ENCODE measurements around the gene ERC1. TPM values are rescaled to one million over a fixed set of nuclear protein-coding genes. Genes with fewer than 3 reads are reported as not detected.

The ERC1 gene
- total and polyA plus RNA-seq, 9 of the 15 experiments (the other 6 are each of a cell fraction or from before 2014, with no cell fraction given), result 0.74 to 11.8 (median 4.8) TPM

DNA sequence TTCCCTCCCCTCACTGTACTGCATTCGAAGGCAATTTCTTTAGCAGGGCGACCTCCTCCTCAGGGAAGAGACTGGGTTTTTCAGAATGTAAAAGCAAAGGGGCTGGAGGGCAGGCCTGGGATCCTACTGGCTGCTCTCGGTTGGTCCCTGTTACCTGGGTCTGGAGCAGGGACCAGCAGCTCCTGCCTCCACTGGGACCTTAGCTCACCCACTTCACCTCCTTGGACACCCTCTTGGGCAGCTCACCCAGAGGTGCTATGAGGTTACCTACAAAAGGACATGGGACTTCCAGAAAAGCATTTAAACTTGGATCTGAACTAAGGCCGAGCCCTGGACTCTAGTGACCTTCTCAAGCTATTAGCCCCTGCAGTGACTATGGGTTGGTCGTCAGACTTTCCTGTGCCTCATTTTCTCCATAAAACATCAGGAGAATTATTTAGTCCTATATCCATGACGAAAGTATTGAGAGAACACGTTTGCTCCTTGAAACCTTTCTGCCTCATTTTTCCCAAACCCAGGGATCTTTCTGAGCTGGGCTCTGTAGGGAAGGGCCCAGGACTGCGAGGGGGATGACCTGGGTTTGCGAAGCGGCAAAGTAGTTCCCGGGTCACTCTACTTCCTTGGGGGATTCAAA, 538.3 kb downstream of the ERC1 start:
- FAIRE-seq (no peak), ATAC-seq (no peak), DNase-seq (ENCODE audit: extremely low read depth in 1 of 4, low spot score in 3 of 4) (no peak)
- Histone ChIP-seq H3K4me1 (replicated peaks in 1 of 2; ENCODE audit: control insufficient read depth in 2 of 2, insufficient read depth in 2 of 2, low read length in 2 of 2) (peaks cover 11 to 30% of the 10 kb centered on the region in 2 experiments), H3K36me3 (ENCODE audit: control insufficient read depth, insufficient read depth, low read length) (no peaks in the 10 kb centered on the region), H3K27me3 (ENCODE audit: control insufficient read depth in 2 of 2, insufficient read depth in 2 of 2, low read length in 2 of 2) (no peaks in the 10 kb centered on the region), H3K9me3 (replicated peaks; ENCODE audit: control insufficient read depth, insufficient read depth, low read depth, low read length) (no peaks in the 10 kb centered on the region), H3K27ac (ENCODE audit: extremely low read depth, low read depth, low read length) (no peak overlapping the region), H3K9ac (ENCODE audit: insufficient read depth in 1 of 2, low read depth in 2 of 2, low read length in 2 of 2) (no peak overlapping the region), H3K4me2 (ENCODE audit: insufficient read depth, low read length) (no peak overlapping the region), H3K9me1 (ENCODE audit: control insufficient read depth, insufficient read depth, low read length) (no peaks in the 10 kb centered on the region), H3K79me2 (ENCODE audit: control insufficient read depth, insufficient read depth, low read length) (peaks cover 15% of the 10 kb centered on the region; the same call in 2 of the 3 replicates), H2AFZ (ENCODE audit: low read depth, low read length) (no peak overlapping the region), H3K4me3 (no peak overlapping the region), H4K20me1 (replicated peaks; ENCODE audit: control insufficient read depth, insufficient read depth, low read length) (no peaks in the 10 kb centered on the region)
- ChIA-PET CTCF (ENCODE audit: low intra/inter-chr PET ratio) (no interaction called here), POLR2A (no interaction called here)
- no TSS peak for BruUV-seq (replicated peaks)
- intact Hi-C loops (cut with micrococcal nuclease), result no loop called here
- WGBS (ENCODE audit: insufficient coverage, low coverage, missing lambda C conversion rate), result 77% methylated on average over 11 of the region's 11 CpGs
- TF ChIP-seq ZNF277 (CRISPR knock-in tag; IDR thresholded peaks at IDR 0.05; ENCODE audit: borderline replicate concordance), result no peak
- TF ChIP-seq CAMTA2 (CRISPR knock-in tag; conservative IDR thresholded peaks at IDR 0.05), result no peak
- TF ChIP-seq GABPB2 (CRISPR knock-in tag; conservative IDR thresholded peaks at IDR 0.05), result no peak
- TF ChIP-seq ZC3H8 (IDR thresholded peaks at IDR 0.05), result no peak
- TF ChIP-seq U2AF2 (optimal IDR thresholded peaks at IDR 0.05; ENCODE audit: low read depth, low read length), result no peak
- no peak for TF ChIP-seq DMBX1 (CRISPR knock-in tag; IDR thresholded peaks at IDR 0.05; ENCODE audit: borderline replicate concordance)
- no peak for TF ChIP-seq DDX20 (tag; IDR thresholded peaks at IDR 0.05; ENCODE audit: low read depth)
- no peak for TF ChIP-seq KDM4B (IDR thresholded peaks at IDR 0.05; ENCODE audit: borderline replicate concordance in 2 of 2, low read depth in 1 of 2)
- no peak for TF ChIP-seq HMG20B (CRISPR knock-in tag; IDR thresholded peaks at IDR 0.05)
- no peak for TF ChIP-seq RAD21 (CRISPR knock-in tag; conservative IDR thresholded peaks at IDR 0.05 in 1 of 2, IDR thresholded peaks at IDR 0.05 in 1 of 2)
- no peak for TF ChIP-seq PTTG1 (tag; IDR thresholded peaks at IDR 0.05; ENCODE audit: low read depth)
- no peak for TF ChIP-seq GABPB1 (CRISPR knock-in tag; IDR thresholded peaks at IDR 0.05)
- TF ChIP-seq, protein P1, sequence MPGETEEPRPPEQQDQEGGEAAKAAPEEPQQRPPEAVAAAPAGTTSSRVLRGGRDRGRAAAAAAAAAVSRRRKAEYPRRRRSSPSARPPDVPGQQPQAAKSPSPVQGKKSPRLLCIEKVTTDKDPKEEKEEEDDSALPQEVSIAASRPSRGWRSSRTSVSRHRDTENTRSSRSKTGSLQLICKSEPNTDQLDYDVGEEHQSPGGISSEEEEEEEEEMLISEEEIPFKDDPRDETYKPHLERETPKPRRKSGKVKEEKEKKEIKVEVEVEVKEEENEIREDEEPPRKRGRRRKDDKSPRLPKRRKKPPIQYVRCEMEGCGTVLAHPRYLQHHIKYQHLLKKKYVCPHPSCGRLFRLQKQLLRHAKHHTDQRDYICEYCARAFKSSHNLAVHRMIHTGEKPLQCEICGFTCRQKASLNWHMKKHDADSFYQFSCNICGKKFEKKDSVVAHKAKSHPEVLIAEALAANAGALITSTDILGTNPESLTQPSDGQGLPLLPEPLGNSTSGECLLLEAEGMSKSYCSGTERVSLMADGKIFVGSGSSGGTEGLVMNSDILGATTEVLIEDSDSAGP (CRISPR knock-in tag; IDR thresholded peaks at IDR 0.05), result no peak
- TF ChIP-seq ZNF586 (CRISPR knock-in tag; conservative IDR thresholded peaks at IDR 0.05), result no peak
- no peak for TF ChIP-seq ZNF175 (CRISPR knock-in tag; IDR thresholded peaks at IDR 0.05; ENCODE audit: low read depth)
- in situ Hi-C loops (cut with MboI), result no loop called here

Measured in K562 (cell line).